HCT116 (cell line): ENCODE measurements around the gene SOST. TPM values are rescaled to one million over a fixed set of nuclear protein-coding genes. Genes with fewer than 3 reads are reported as not detected.

Experiments used
- ATAC-seq: fragments of 200-7000 bp; cut with Tn5 transposase; 2 replicates; pipeline ENCODE4 v1.9.1; 2020; ENCODE audit warnings: mild to moderate bottlenecking, moderate library complexity
- BruUV-seq: library from RNA; stranded (reverse); fragments of 400-500 nt; replicated peaks from 2 replicates; lab custom pipeline; 2021; lab: Mats Ljungman, UMichigan
- CTCF ChIA-PET: fragments of 300-600 bp; sonication (Branson Sonifier 250); formaldehyde crosslinking; loops from one replicate; lab custom pipeline; 2021; ENCODE audit warnings: antibody characterized with exemption; lab: Charles Lee
- POLR2A ChIA-PET: fragments of 300-600, 350-600 bp; sonication (Branson Sonifier 250); formaldehyde crosslinking; loops from one replicate; lab custom pipeline; 2021; ENCODE audit warnings: antibody characterized with exemption; lab: Charles Lee
- RAD21 ChIA-PET, 2 experiments: fragments of 300-600 bp; sonication (Branson Sonifier 250); formaldehyde crosslinking; loops; one replicate each; lab custom pipeline; 2023; ENCODE audit warnings: low total read pairs in 2 of 2; ENCODE audit not compliant: uncharacterized antibody in 2 of 2, unreplicated experiment in 2 of 2, low non-redundant PET in 1 of 2; lab: Charles Lee
- DNase-seq: peaks from one replicate; pipeline ENCODE4 v3.0.0-alpha.2; 2010; ENCODE audit warnings: low read depth, low spot score
- H2AFZ ChIP-seq: fragments of 200-600 bp; shearing (Covaris generic), sonication (generic); 2 replicates; pipeline ENCODE4 v1.6.1; 2017; ENCODE audit warnings: low read depth, mixed run types, mixed read lengths, antibody characterized with exemption, low read length; ENCODE audit not compliant: poor library complexity, severe bottlenecking
- H3K27ac ChIP-seq: 2 replicates; pipeline ENCODE4 v1.5.1; 2012; ENCODE audit warnings: low read depth, low read length
- H3K27me3 ChIP-seq: fragments of 200-600 bp; sonication (generic); 2 replicates; pipeline ENCODE4 v1.6.1; 2016; ENCODE audit warnings: mixed run types, low read length, mixed read lengths; ENCODE audit not compliant: insufficient read depth
- H3K36me3 ChIP-seq, 2 experiments: fragments of 200-500 bp in 1 of 2; fragments of 200-600 bp in 1 of 2; sonication (Bioruptor generic) in 1 of 2; sonication (generic) in 1 of 2; 2 replicates each; pipeline versions ENCODE4 v1.5.1 to v1.6.1; 2014 to 2016; ENCODE audit warnings: low read length in 2 of 2, inconsistent platforms in 1 of 2, mixed read lengths in 1 of 2, mixed run types in 1 of 2; ENCODE audit not compliant: insufficient read depth in 2 of 2, control insufficient read depth in 1 of 2
- H3K4me1 ChIP-seq, 2 experiments: fragments of 200-600 bp in 1 of 2; sonication (generic) in 1 of 2; 2 replicates each; pipeline versions ENCODE4 v1.5.1 to v1.6.1; 2012 to 2017; ENCODE audit warnings: low read length in 2 of 2, inconsistent platforms in 1 of 2, mild to moderate bottlenecking in 1 of 2, mixed read lengths in 1 of 2, mixed run types in 1 of 2, moderate library complexity in 1 of 2; ENCODE audit not compliant: insufficient read depth in 2 of 2, control insufficient read depth in 1 of 2
- H3K4me2 ChIP-seq: fragments of 200-600 bp; sonication (generic); 2 replicates; pipeline ENCODE4 v1.6.1; 2017; ENCODE audit warnings: mixed run types, low read length, mixed read lengths
- H3K4me3 ChIP-seq, 2 experiments: fragments of 200-600 bp in 1 of 2; sonication (generic) in 1 of 2; replicated peaks in 1 of 2; 2 replicates each; pipeline ENCODE4 v1.5.1; 2011 to 2016; ENCODE audit warnings: low read length in 2 of 2, control low read depth in 1 of 2, low read depth in 1 of 2, mild to moderate bottlenecking in 1 of 2, mixed read lengths in 1 of 2, mixed run types in 1 of 2
- H3K79me2 ChIP-seq: fragments of 200-600 bp; sonication (generic); 2 replicates; pipeline ENCODE4 v1.6.1; 2017; ENCODE audit warnings: mild to moderate bottlenecking, mixed run types, low read length, moderate library complexity, mixed read lengths; ENCODE audit not compliant: insufficient read depth
- H3K9ac ChIP-seq: fragments of 200-600 bp; sonication (generic); 2 replicates; pipeline ENCODE4 v1.6.1; 2016; ENCODE audit warnings: low read length, mixed read lengths
- H3K9me2 ChIP-seq: fragments of 200-600 bp; sonication (generic), shearing (Covaris generic); 2 replicates; pipeline ENCODE4 v1.6.1; 2017; ENCODE audit warnings: mixed run types, mild to moderate bottlenecking, moderate library complexity; ENCODE audit not compliant: insufficient read depth
- H3K9me3 ChIP-seq, 2 experiments: fragments of 200-500 bp in 1 of 2; fragments of 200-600 bp in 1 of 2; sonication (Bioruptor generic) in 1 of 2; sonication (generic) in 1 of 2; 2 replicates each; pipeline ENCODE4 v1.6.1; 2014 to 2017; ENCODE audit warnings: low read length in 2 of 2, mixed read lengths in 2 of 2, inconsistent platforms in 1 of 2, low read depth in 1 of 2, mild to moderate bottlenecking in 1 of 2, mixed run types in 1 of 2, moderate library complexity in 1 of 2; ENCODE audit not compliant: control insufficient read depth in 1 of 2, insufficient read depth in 1 of 2
- H4K20me1 ChIP-seq: fragments of 200-600 bp; sonication (generic), shearing (Covaris generic); 2 replicates; pipeline ENCODE4 v1.6.1; 2017; ENCODE audit warnings: mixed run types, mild to moderate bottlenecking, moderate library complexity; ENCODE audit not compliant: insufficient read depth
- EGR1 ChIP-seq: IDR thresholded peaks from 2 replicates; pipeline ENCODE4 v1.6.1; 2012; ENCODE audit warnings: low read depth
- ELF1 ChIP-seq: IDR thresholded peaks from 2 replicates; pipeline ENCODE4 v1.6.1; 2012; ENCODE audit warnings: low read depth, borderline replicate concordance
- EZH2 ChIP-seq: fragments of 200-600 bp; sonication (generic); IDR thresholded peaks from 2 replicates; pipeline ENCODE4 v1.6.1; 2017; ENCODE audit warnings: antibody characterized with exemption, mixed run types
- EZH2phosphoT487 ChIP-seq: fragments of 200-600 bp; IDR thresholded peaks from 2 replicates; pipeline ENCODE4 v1.6.1; 2018; ENCODE audit warnings: antibody characterized with exemption, borderline replicate concordance
- POLR2AphosphoS5 ChIP-seq: IDR thresholded peaks from 2 replicates; pipeline ENCODE4 v1.6.1; 2011; ENCODE audit warnings: mild to moderate bottlenecking, low read depth, low read length, moderate library complexity
- RAD21 ChIP-seq: IDR thresholded peaks from 2 replicates; pipeline ENCODE4 v1.6.1; 2012; ENCODE audit warnings: low read depth, mild to moderate bottlenecking
- REST ChIP-seq: IDR thresholded peaks from 2 replicates; pipeline ENCODE4 v1.6.1; 2012; ENCODE audit warnings: low read depth
- SRF ChIP-seq: IDR thresholded peaks from 2 replicates; pipeline ENCODE4 v1.6.1; 2012; ENCODE audit warnings: low read depth
- YY1 ChIP-seq: IDR thresholded peaks from 2 replicates; pipeline ENCODE4 v1.6.1; 2011; ENCODE audit warnings: low read length, low read depth, moderate library complexity, mild to moderate bottlenecking; ENCODE audit not compliant: insufficient replicate concordance; ENCODE audit errors: extremely low read depth
- ZBTB33 ChIP-seq: IDR thresholded peaks from 2 replicates; pipeline ENCODE4 v1.6.1; 2011; ENCODE audit warnings: mild to moderate bottlenecking, low read length, moderate library complexity; ENCODE audit not compliant: insufficient replicate concordance; ENCODE audit errors: extremely low read depth
- ZFX ChIP-seq: fragments of 450-650 bp; IDR thresholded peaks from 2 replicates; pipeline ENCODE4 v1.6.1; 2017
- ZNF274 ChIP-seq: fragments of 200-500 bp; sonication (Bioruptor generic); IDR thresholded peaks from 2 replicates; pipeline ENCODE4 v1.6.1; 2014; ENCODE audit warnings: mild to moderate bottlenecking, low read depth, low read length, inconsistent platforms
- intact Hi-C: fragments of 100-400 bp; cut with micrococcal nuclease; formaldehyde crosslinking; loops from 2 replicates; pipeline ENCODE4 v1.10.0; 2022
- total RNA-seq: library from RNA; stranded (reverse); gene quantifications from one replicate; pipeline ENCODE4 v1.2.1, GENCODE V29; 2021; ENCODE audit not compliant: unreplicated experiment

SOST gene
- total RNA-seq, 1 experiment from 2014 or later, result not detected

GRCh38 chr17:43778337-43779144, 19.9 kb upstream of the SOST start, which contains the start of gene DUSP3 (continued):
- no peak for TF ChIP-seq REST
- no peak for TF ChIP-seq RAD21
- TF ChIP-seq SRF, result no peak

GRCh38 chr17:43774304-43775250, 16.0 kb upstream of the SOST start:
- ATAC-seq (no peak), DNase-seq (no peak)
- H3K27ac ChIP-seq, result no peak overlapping the region
- H2AFZ ChIP-seq, result no peak overlapping the region
- CTCF ChIA-PET, result no interaction called here
- H3K4me2 ChIP-seq, result no peak overlapping the region
- H3K9me2 ChIP-seq, result no peaks in the 10 kb centered on the region
- H3K36me3 ChIP-seq, result peaks cover 23 to 36% of the 10 kb centered on the region in 2 experiments; a peak in 3 of 4 replicates
- H3K27me3 ChIP-seq, result no peaks in the 10 kb centered on the region
- TF ChIP-seq EZH2phosphoT487 (no peak), EZH2 (no peak), ZBTB33 (no peak), ELF1 (no peak), YY1 (no peak), ZNF274 (no peak), POLR2AphosphoS5 (no peak), EGR1 (no peak), ZFX (no peak)
- POLR2A ChIA-PET, result interaction anchor here (0.6 kb wide), 1 partner anchor 227 kb away, joined by 3 read pairs; no protein-coding TSS in a partner anchor
- H3K79me2 ChIP-seq, result peaks cover 30% of the 10 kb centered on the region
- no peak overlapping the region for H3K9ac ChIP-seq
- intact Hi-C loops, result no loop called here
- H3K9me3 ChIP-seq, result no peaks in the 10 kb centered on the region
- no TSS peak for BruUV-seq
- H4K20me1 ChIP-seq, result no peaks in the 10 kb centered on the region
- H3K4me1 ChIP-seq, result peaks cover 6 to 10% of the 10 kb centered on the region in 2 experiments; a peak in 3 of 4 replicates
- RAD21 ChIA-PET, result no interaction called here
- no peak overlapping the region for H3K4me3 ChIP-seq
